Measurements from ENCODE around the gene UBASH3B. TPM values are rescaled to one million over a fixed set of nuclear protein-coding genes. Genes with fewer than 3 reads are reported as not detected.

Gene UBASH3B
- total and polyA plus RNA-seq, 2 of the 13 experiments (the other 11 are each of a cell fraction or from before 2014, with no cell fraction given), result 4.4 to 7.6 TPM

DNA sequence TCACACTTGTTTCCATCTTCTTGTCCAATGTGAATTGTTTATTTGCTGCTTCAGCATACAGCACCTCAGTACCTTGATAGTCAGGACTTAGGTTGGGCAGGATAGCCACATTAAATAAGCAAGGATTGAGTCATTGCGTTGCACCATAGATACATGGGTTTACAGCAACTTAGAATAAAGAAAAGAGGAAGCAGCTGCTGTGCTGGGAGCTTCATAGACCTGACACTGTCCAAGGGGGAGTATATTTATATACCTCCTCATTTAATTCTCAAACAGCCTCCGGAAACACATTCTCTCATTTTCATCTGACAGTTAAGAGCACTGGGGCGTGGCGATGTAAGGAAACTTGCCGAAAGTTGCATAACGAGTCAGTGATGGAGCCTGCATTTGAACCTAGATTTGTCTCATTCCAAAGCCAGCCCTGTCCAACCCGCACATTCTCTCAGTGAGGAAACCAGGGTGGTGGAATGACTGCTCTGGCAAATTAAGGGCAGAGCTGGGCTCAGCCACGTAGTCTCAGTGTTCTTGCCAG is 42.2 kb downstream of the UBASH3B start:
- H3K27ac ChIP-seq (ENCODE audit: extremely low read length, insufficient read depth, low read length), result no peak overlapping the region
- CTCF ChIA-PET (ENCODE audit: low intra/inter-chr PET ratio, low total read pairs), result no interaction called here
- TF ChIP-seq ATM (IDR thresholded peaks at IDR 0.05; ENCODE audit: borderline replicate concordance) (no peak), AFF4 (CRISPR knock-in tag; IDR thresholded peaks at IDR 0.05) (no peak), ISL2 (CRISPR knock-in tag; IDR thresholded peaks at IDR 0.05) (no peak), ZNF891 (CRISPR knock-in tag; IDR thresholded peaks at IDR 0.05) (no peak), KLF11 (CRISPR knock-in tag; IDR thresholded peaks at IDR 0.05) (no peak), ZNF263 (CRISPR knock-in tag; IDR thresholded peaks at IDR 0.05) (no peak), PAX8 (CRISPR knock-in tag; IDR thresholded peaks at IDR 0.05; ENCODE audit: borderline replicate concordance) (no peak), ZNF44 (CRISPR knock-in tag; IDR thresholded peaks at IDR 0.05) (no peak), ZFP1 (CRISPR knock-in tag; IDR thresholded peaks at IDR 0.05) (no peak), ZFX (CRISPR knock-in tag; IDR thresholded peaks at IDR 0.05; ENCODE audit: low read depth) (no peak), GATAD1 (CRISPR knock-in tag; IDR thresholded peaks at IDR 0.05) (no peak), ZNF790 (CRISPR knock-in tag; IDR thresholded peaks at IDR 0.05; ENCODE audit: borderline replicate concordance) (no peak), CHCHD3 (CRISPR knock-in tag; IDR thresholded peaks at IDR 0.05) (no peak), SP2 (CRISPR knock-in tag; IDR thresholded peaks at IDR 0.05) (no peak), ZFP36 (IDR thresholded peaks at IDR 0.05; ENCODE audit: borderline replicate concordance, low read depth, low read length, partially characterized antibody) (no peak)

More for the DNA sequence above, 42.2 kb downstream of the UBASH3B start:
- ATAC-seq, result no peak
- POLR2A ChIA-PET, result interaction anchor here (1.6 kb wide), 1 partner anchor 8 kb away, joined by 3 read pairs; no protein-coding TSS in a partner anchor
- Histone ChIP-seq H4K20me1 (ENCODE audit: insufficient read depth, low read length) (no peaks in the 10 kb centered on the region), H3K4me3 (replicated peaks in 1 of 3; ENCODE audit: insufficient read depth in 1 of 3, low read depth in 2 of 3, low read length in 3 of 3) (no peak overlapping the region), H2AFZ (ENCODE audit: low read length) (no peak overlapping the region), H3K79me2 (ENCODE audit: insufficient read depth, low read length) (no peaks in the 10 kb centered on the region), H3K27me3 (ENCODE audit: control insufficient read depth in 1 of 2, insufficient read depth in 2 of 2, low read length in 2 of 2) (no peaks in the 10 kb centered on the region), H3K9me3 (ENCODE audit: low read length) (no peaks in the 10 kb centered on the region), H3K9ac (ENCODE audit: insufficient read depth, low read depth, low read length) (no peak overlapping the region), H3K4me1 (ENCODE audit: insufficient read depth, low read length) (peaks cover 7% of the 10 kb centered on the region; the same call in 1 of the 2 replicates), H3K36me3 (replicated peaks in 1 of 2; ENCODE audit: control insufficient read depth in 1 of 2, insufficient read depth in 2 of 2, low read length in 2 of 2) (peaks cover 0 to 2% of the 10 kb centered on the region in 2 experiments; a peak in 1 of 5 replicates), H3K4me2 (ENCODE audit: low read depth, low read length) (no peak overlapping the region)
- DNase-seq (ENCODE audit: low spot score), result no peak
- intact Hi-C loops (cut with micrococcal nuclease; ENCODE audit: unreplicated experiment), result no loop called here
- WGBS (ENCODE audit: low lambda C conversion rate), result 96% methylated on average over 8 of the region's 8 CpGs
- FAIRE-seq, result no peak
- BruUV-seq (replicated peaks), result no TSS peak
- in situ Hi-C loops (cut with HindIII; ENCODE audit: extremely low pct_ligation_motif_present, low pct_unique_long_range_greater_than_20kb), result no loop called here

Measured in HepG2 (cell line).